IPS-15b (cell line): ENCODE data around the gene CCDC78.
A peak's percentile ranks its signal among the peaks of the same experiment; 100 is the strongest.

Experiments used
- H3K27me3 ChIP-seq: one replicate; pipeline ENCODE4 v1.6.1; 2013; ENCODE audit warnings: low read length; ENCODE audit not compliant: control insufficient read depth, insufficient read depth
- H3K36me3 ChIP-seq: one replicate; pipeline ENCODE4 v1.6.1; 2013; ENCODE audit warnings: low read length; ENCODE audit not compliant: control insufficient read depth, insufficient read depth
- H3K4me1 ChIP-seq: one replicate; pipeline ENCODE4 v1.6.1; 2013; ENCODE audit warnings: mild to moderate bottlenecking, low read length; ENCODE audit not compliant: control insufficient read depth, insufficient read depth
- H3K4me3 ChIP-seq: one replicate; pipeline ENCODE4 v1.5.1; 2013; ENCODE audit warnings: low read depth, low read length
- H3K9ac ChIP-seq: one replicate; pipeline ENCODE4 v1.6.1; 2013; ENCODE audit warnings: low read depth, mild to moderate bottlenecking, low read length
- H3K9me3 ChIP-seq: one replicate; pipeline ENCODE4 v1.6.1; 2013; ENCODE audit warnings: mild to moderate bottlenecking, low read length; ENCODE audit not compliant: control insufficient read depth, insufficient read depth

Gene CCDC78

DNA sequence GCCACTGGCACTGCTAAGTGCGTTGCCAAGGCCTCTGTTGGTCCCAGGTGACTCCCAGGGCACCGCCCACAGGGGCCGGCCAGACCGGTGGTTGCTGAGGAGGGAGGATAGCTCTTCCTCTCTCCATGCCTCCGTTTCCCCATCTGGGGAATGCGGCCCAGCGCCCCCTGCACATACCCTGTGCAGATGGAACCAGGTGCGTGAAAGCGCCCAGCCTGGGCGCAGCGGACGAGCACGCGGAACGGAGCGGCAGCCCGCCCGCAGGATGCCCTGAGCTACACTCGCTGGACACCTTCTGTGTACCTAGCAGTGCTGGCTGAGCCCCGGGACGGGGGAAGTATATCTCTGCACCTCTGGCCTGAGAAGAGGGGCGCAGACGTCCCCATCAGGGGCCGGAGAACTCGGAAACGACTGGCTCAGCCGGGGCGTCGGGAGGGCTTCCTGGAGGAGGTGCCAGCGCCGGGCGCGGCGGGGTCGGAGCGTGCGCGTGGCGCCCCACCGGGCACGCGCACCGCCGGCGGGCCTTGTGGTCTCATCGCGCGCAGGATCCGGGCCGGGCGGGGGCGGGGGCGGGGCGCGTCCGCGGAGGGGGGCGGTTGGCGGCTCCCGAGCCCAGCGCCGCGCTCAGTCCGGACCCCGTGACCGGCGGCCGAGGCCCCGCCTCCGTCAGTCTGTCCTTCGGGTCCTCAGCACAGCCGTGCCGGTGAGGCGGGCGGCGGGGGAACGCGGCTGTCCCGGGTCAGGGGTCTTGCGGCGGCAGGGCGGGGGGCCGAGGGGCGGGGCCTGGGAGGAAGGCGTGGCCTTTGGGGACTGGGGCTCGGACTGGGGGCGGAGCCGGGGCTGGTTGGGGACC lies at the start of gene CCDC78, which contains the start of gene HAGHL:
CCDC78 (minus strand) TSS at position 6 of the 853 bp plus-strand sequence. CDS start 76 bp downstream, outside the sequence.
HAGHL (plus strand) TSS at position 669 of the 853 bp plus-strand sequence. CDS start 404 bp downstream, outside the sequence.
- peak within 1 kb of the TSS; percentile 54 for H3K9ac ChIP-seq
- peaks cover 2% of the 10 kb centered on the region for H3K4me1 ChIP-seq
- H3K27me3 ChIP-seq = peaks cover 8% of the 10 kb centered on the region
- no peaks in the 10 kb centered on the region for H3K9me3 ChIP-seq
- H3K36me3 ChIP-seq = peaks cover 15% of the 10 kb centered on the region
- H3K4me3 ChIP-seq = peak within 1 kb of the TSS; percentile 68

DNA sequence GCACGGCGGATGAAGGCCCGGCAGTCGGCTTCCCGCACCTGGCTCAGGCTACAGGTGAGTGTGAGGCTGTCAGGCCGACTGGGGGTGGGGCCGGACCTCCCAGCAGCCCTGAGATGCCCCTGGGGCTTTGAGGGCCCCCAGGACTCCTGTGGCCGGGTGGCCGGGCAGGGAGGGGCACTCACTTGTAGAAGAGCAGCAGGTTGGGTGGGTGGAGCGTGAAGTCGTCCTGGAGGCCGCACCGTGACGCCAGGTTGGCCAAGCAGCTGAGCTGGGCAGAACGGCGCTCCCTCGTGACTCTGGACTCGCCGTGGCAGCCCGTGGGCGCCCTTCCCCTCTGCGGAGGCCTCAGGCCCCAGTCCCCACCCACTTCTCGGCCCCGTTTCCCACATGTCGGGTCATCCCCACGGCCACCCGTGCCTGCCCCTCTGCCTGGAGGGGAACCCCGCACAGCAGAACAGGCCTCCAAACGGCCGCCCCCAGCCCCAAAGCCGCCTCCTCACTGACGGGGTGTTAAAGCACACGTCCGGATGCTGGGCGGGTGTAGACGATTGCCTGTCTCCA lies 49.1 kb upstream of the CCDC78 start:
- Histone ChIP-seq H3K4me3 (no peak overlapping the region), H3K27me3 (peaks cover 2% of the 10 kb centered on the region), H3K36me3 (no peaks in the 10 kb centered on the region), H3K9me3 (no peaks in the 10 kb centered on the region), H3K9ac (no peak overlapping the region), H3K4me1 (no peaks in the 10 kb centered on the region)

DNA sequence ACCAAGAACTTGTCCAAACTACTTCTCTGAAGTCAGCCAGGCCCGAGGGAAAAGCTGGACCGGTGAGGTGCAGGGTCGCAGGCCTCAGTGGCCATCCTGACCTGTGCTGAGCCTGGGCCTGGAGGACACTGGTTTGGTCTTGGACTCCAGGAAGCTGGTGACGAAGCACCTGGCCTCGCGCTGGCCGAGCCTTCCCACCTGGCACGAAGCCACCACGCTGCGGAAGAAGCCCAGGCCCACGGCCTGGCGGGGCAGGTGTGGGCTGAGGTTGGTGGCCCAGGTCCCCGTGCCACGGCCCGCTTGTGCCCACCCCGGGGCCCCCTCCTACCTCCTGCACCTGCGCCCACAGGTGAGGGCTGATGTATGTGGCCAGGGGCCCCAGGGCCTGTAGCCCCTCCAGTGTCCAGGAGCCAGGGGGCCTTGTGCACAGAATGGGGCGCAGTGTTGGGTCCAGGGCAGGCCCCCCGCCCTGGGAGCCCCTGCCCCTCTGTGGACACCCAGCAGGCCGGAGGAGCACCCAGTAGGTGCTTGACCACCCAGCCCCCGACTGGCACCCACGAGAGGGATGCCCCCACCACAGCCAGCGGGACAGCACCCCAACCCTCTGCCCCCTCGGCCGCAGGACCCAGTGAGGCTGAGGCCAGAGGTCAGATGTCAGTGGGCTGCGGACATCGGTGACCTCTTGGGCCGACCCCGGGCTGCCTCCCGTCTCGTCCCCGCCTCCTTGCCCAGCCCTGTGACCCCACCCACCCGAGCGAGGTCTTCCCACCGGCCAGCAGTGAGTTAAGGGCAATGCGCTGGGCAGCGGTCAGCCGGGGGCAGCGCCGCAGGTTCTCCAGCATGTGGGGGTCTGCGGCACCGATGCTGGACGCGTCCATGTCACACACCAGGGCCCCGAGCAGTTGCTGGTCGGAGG lies 48.1 kb upstream of the CCDC78 start:
- H3K27me3 ChIP-seq = peaks cover 2% of the 10 kb centered on the region
- no peak overlapping the region for H3K4me3 ChIP-seq
- no peaks in the 10 kb centered on the region for H3K4me1 ChIP-seq
- H3K36me3 ChIP-seq = no peaks in the 10 kb centered on the region
- H3K9ac ChIP-seq = no peak overlapping the region
- no peaks in the 10 kb centered on the region for H3K9me3 ChIP-seq

DNA sequence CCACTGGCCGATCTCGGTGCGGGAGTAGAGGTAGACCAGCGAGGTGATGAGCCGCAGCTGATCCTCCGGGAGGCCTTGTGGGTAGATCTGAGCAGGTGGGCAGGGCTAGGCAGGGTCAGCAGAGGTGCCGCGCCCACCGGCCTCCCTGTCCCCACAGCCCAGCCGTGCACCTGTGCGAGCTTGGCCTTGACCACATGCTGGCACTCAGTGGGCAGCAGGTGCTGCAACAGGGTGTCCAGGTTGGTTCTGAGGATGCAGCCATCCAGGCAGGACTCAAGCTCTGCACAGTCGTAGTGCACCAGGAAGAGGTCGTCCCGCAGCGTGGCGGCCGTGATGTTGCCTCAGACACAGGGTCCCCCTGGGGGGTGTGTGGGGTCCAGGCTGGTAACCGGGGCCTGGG lies 46.7 kb upstream of the CCDC78 start:
- H3K27me3 ChIP-seq = no peaks in the 10 kb centered on the region
- H3K9me3 ChIP-seq = no peaks in the 10 kb centered on the region
- no peak overlapping the region for H3K9ac ChIP-seq
- H3K4me1 ChIP-seq = no peaks in the 10 kb centered on the region
- no peaks in the 10 kb centered on the region for H3K36me3 ChIP-seq
- H3K4me3 ChIP-seq = no peak overlapping the region

DNA sequence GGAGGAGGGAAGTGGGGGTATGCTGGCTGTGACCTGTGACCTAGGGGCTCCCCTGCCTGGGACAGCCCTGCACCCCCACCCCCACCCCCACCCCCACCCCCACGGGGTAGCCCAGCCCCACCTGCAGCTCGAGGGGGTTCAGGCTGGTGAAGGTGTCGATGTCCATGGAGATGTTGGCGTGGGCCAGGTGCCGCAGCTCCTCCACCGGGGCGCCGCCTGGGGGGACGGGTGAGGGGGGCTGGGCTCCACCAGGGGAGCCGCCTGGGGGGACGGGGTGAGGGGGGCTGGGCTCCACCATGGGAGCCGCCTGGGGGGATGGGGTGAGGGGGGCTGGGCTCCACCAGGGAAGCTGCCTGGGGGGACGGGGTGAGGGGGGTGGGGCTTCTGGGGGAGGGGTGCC lies 44.2 kb upstream of the CCDC78 start:
- H3K9me3 ChIP-seq = no peaks in the 10 kb centered on the region
- no peaks in the 10 kb centered on the region for H3K27me3 ChIP-seq
- no peaks in the 10 kb centered on the region for H3K4me1 ChIP-seq
- H3K9ac ChIP-seq = no peak overlapping the region
- H3K36me3 ChIP-seq = no peaks in the 10 kb centered on the region
- no peak overlapping the region for H3K4me3 ChIP-seq

GRCh38 chr16:769934-770333 lies 43.7 kb upstream of the CCDC78 start:
- no peak overlapping the region for H3K9ac ChIP-seq
- H3K36me3 ChIP-seq = no peaks in the 10 kb centered on the region
- no peak overlapping the region for H3K4me3 ChIP-seq
- H3K27me3 ChIP-seq = no peaks in the 10 kb centered on the region
- H3K4me1 ChIP-seq = no peaks in the 10 kb centered on the region
- no peaks in the 10 kb centered on the region for H3K9me3 ChIP-seq

GRCh38 chr16:769184-769784 lies 43.0 kb upstream of the CCDC78 start:
- Histone ChIP-seq H3K4me3 (no peak overlapping the region), H3K9ac (no peak overlapping the region), H3K27me3 (no peaks in the 10 kb centered on the region), H3K9me3 (no peaks in the 10 kb centered on the region), H3K36me3 (no peaks in the 10 kb centered on the region), H3K4me1 (no peaks in the 10 kb centered on the region)

GRCh38 chr16:768428-768827 lies 42.2 kb upstream of the CCDC78 start:
- no peaks in the 10 kb centered on the region for H3K36me3 ChIP-seq
- H3K4me1 ChIP-seq = no peaks in the 10 kb centered on the region
- H3K9ac ChIP-seq = no peak overlapping the region
- no peaks in the 10 kb centered on the region for H3K27me3 ChIP-seq
- no peak overlapping the region for H3K4me3 ChIP-seq
- H3K9me3 ChIP-seq = no peaks in the 10 kb centered on the region

GRCh38 chr16:767743-768235 lies 41.5 kb upstream of the CCDC78 start:
- no peaks in the 10 kb centered on the region for H3K9me3 ChIP-seq
- H3K4me1 ChIP-seq = no peaks in the 10 kb centered on the region
- H3K9ac ChIP-seq = no peak overlapping the region
- H3K4me3 ChIP-seq = no peak overlapping the region
- no peaks in the 10 kb centered on the region for H3K36me3 ChIP-seq
- no peaks in the 10 kb centered on the region for H3K27me3 ChIP-seq

DNA sequence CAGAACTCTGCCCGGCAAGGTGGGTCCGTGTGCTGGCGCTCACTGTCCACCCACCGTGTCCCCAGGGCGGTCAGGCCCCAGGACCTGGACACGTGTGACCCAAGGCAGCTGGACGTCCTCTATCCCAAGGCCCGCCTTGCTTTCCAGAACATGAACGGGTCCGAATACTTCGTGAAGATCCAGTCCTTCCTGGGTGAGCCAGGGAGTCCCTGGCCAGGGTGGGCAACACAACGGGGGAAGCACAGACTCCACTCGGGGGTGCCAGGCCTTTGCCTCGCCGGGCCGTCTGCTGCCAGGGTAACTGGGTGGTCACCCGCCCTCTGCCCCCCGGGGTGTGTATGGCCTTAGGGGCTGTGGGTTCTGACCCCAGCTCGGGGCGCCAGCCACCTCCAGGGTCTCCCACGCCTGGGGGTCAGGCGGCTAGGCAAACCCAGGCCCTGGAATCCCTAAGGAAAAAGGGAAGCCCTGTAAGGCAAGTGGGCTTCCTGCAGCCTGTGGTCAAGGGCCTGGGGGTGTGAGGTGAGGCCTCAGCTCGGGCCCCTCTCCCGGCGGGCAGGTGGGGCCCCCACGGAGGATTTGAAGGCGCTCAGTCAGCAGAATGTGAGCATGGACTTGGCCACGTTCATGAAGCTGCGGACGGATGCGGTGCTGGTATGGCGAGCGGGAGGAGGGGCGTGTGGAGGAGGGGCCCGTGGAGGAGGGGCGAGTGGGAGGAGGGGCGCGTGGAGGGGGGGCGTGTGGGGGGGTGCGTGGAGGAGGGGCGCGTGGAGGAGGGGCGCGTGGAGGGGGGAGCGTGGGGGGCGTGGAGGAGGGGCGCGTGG lies 40.8 kb upstream of the CCDC78 start:
- Histone ChIP-seq H3K4me3 (no peak overlapping the region), H3K9me3 (no peaks in the 10 kb centered on the region), H3K9ac (no peak overlapping the region), H3K36me3 (no peaks in the 10 kb centered on the region), H3K4me1 (no peaks in the 10 kb centered on the region), H3K27me3 (no peaks in the 10 kb centered on the region)
